ENCODE results near the gene ZNF2. TPM values are rescaled to one million over a fixed set of nuclear protein-coding genes. Genes with fewer than 3 reads are reported as not detected.

ZNF2 gene
- total and polyA plus RNA-seq, 2 experiments from 2014 or later: 2.0 to 2.5 TPM

DNA sequence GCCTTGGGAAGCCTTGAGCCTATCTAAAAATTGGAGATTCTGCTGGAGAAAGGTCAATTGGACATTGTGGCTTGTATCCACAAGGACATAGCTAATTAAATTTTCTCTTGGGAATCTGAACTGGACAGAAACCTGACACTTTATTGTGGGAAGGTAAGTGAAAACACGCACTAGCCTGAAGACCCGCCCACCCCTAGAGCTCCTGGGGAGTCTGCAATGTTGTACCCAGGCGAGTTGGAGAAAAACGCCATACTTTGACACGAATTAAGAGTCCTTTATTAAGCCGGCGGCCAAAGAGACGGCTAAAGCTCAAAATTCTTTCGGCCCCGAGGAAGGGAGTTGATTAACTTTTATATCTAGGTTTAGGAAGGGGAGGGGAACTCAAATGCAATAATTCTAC is 40.5 kb downstream of the ZNF2 start (continued):
- TF ChIP-seq, protein P1, sequence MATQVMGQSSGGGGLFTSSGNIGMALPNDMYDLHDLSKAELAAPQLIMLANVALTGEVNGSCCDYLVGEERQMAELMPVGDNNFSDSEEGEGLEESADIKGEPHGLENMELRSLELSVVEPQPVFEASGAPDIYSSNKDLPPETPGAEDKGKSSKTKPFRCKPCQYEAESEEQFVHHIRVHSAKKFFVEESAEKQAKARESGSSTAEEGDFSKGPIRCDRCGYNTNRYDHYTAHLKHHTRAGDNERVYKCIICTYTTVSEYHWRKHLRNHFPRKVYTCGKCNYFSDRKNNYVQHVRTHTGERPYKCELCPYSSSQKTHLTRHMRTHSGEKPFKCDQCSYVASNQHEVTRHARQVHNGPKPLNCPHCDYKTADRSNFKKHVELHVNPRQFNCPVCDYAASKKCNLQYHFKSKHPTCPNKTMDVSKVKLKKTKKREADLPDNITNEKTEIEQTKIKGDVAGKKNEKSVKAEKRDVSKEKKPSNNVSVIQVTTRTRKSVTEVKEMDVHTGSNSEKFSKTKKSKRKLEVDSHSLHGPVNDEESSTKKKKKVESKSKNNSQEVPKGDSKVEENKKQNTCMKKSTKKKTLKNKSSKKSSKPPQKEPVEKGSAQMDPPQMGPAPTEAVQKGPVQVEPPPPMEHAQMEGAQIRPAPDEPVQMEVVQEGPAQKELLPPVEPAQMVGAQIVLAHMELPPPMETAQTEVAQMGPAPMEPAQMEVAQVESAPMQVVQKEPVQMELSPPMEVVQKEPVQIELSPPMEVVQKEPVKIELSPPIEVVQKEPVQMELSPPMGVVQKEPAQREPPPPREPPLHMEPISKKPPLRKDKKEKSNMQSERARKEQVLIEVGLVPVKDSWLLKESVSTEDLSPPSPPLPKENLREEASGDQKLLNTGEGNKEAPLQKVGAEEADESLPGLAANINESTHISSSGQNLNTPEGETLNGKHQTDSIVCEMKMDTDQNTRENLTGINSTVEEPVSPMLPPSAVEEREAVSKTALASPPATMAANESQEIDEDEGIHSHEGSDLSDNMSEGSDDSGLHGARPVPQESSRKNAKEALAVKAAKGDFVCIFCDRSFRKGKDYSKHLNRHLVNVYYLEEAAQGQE (IDR thresholded peaks at IDR 0.05; ENCODE audit: unreplicated experiment): no peak
- no peak for TF ChIP-seq EZH2 (IDR thresholded peaks at IDR 0.05; ENCODE audit: low read depth, unreplicated experiment)
- no peak for TF ChIP-seq CREB1 (CRISPR knock-in tag; IDR thresholded peaks at IDR 0.05; ENCODE audit: low read depth)
- TF ChIP-seq POLR2AphosphoS5 (IDR thresholded peaks at IDR 0.05; ENCODE audit: low read depth): no peak
- TF ChIP-seq, protein P2, sequence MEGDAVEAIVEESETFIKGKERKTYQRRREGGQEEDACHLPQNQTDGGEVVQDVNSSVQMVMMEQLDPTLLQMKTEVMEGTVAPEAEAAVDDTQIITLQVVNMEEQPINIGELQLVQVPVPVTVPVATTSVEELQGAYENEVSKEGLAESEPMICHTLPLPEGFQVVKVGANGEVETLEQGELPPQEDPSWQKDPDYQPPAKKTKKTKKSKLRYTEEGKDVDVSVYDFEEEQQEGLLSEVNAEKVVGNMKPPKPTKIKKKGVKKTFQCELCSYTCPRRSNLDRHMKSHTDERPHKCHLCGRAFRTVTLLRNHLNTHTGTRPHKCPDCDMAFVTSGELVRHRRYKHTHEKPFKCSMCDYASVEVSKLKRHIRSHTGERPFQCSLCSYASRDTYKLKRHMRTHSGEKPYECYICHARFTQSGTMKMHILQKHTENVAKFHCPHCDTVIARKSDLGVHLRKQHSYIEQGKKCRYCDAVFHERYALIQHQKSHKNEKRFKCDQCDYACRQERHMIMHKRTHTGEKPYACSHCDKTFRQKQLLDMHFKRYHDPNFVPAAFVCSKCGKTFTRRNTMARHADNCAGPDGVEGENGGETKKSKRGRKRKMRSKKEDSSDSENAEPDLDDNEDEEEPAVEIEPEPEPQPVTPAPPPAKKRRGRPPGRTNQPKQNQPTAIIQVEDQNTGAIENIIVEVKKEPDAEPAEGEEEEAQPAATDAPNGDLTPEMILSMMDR (conservative IDR thresholded peaks at IDR 0.05; ENCODE audit: low read depth in 2 of 2): no peak

DNA sequence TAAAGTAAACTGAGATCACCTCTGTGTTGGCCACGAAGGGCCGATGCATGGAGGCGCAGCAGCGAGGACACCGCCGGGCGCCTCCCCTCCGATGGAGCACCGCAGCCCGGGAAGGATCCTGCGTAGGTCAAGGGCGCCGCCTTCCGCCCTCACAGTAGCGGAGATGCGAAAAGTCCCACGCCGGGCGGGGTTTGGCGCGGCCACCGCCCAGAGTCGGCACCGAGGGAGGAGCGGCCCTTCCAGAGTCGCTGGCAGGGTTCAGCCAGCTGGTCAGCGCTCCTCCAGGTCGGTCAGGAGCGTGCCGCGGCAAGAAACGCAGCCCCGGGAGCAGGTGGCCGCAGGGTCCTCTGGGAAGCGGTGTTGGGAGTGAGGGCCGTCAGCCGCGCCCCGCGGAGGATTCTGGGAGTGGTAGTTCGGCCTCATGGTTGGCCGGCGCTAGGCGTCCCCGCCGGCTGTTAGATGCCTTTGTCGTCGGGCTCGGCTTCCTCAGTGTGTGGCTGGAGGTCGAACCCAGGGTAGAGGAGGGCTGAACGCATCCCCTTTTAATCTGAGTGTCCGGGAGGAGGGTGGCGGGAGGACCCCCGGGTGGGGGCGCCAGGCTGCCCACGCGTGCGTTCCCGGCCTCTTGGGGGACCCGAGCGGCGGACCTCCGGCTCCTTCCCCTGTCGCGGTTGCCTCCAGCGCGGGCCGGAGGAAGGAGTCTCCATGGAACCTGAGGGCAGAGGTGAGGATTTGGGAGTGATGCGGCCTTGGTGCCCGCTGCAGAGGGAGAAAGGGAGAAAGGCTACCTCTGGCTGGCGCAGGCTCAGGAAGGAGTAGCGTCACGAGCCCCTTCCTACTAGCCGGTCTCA is 41.7 kb downstream of the ZNF2 start, which contains the start of gene ZNF892:
Gene ZNF892 (plus strand): TSS at position 411 of the 851 bp plus-strand sequence. CDS start 295 bp downstream, at position 706.
- peaks cover 9% of the 10 kb centered on the region for H4K20me1 ChIP-seq (replicated peaks; ENCODE audit: insufficient read depth)
- H3K4me3 ChIP-seq: peak within 1 kb of the TSS; percentile 85
- H3K4me1 Mint-ChIP-seq: peaks cover 21% of the 10 kb centered on the region; the same call in 2 of the 3 replicates
- peaks cover 31% of the 10 kb centered on the region for H3K9me3 Mint-ChIP-seq
- peaks cover 26% of the 10 kb centered on the region for H3K27me3 ChIP-seq (ENCODE audit: insufficient read depth)
- peaks cover 14% of the 10 kb centered on the region; the same call in 1 of the 2 replicates for H3K79me2 ChIP-seq (replicated peaks; ENCODE audit: insufficient read depth)
- H3K27ac Mint-ChIP-seq: peak within 1 kb of the TSS; percentile 80
- peak within 1 kb of the TSS; percentile 78 for H3K27ac ChIP-seq (ENCODE audit: low read depth)
- H3K4me1 ChIP-seq (ENCODE audit: insufficient read depth): peaks cover 14% of the 10 kb centered on the region
- no peaks in the 10 kb centered on the region for H3K9me2 ChIP-seq (ENCODE audit: insufficient read depth)
- peak within 1 kb of the TSS; percentile 93 for H3K4me2 ChIP-seq
- ATAC-seq (peak; percentile 94), DNase-seq (ENCODE audit: low spot score) (peak; percentile 97)
- H3K36me3 ChIP-seq (ENCODE audit: insufficient read depth): peaks cover 18% of the 10 kb centered on the region
- peak within 1 kb of the TSS; percentile 86 for H3K4me3 Mint-ChIP-seq
- peaks cover 5% of the 10 kb centered on the region; the same call in 1 of the 2 replicates for H3F3A ChIP-seq (replicated peaks; ENCODE audit: low read depth)
- H2AFZ ChIP-seq: peak within 1 kb of the TSS; percentile 94
- H3K27me3 Mint-ChIP-seq (ENCODE audit: insufficient read depth, low read depth, poor library complexity): peaks cover 20% of the 10 kb centered on the region
- H3K36me3 Mint-ChIP-seq (ENCODE audit: low read depth): peaks cover 41% of the 10 kb centered on the region
- no peak for TF ChIP-seq EZH2phosphoT487 (IDR thresholded peaks at IDR 0.05; ENCODE audit: unreplicated experiment)
- TF ChIP-seq, protein P3, sequence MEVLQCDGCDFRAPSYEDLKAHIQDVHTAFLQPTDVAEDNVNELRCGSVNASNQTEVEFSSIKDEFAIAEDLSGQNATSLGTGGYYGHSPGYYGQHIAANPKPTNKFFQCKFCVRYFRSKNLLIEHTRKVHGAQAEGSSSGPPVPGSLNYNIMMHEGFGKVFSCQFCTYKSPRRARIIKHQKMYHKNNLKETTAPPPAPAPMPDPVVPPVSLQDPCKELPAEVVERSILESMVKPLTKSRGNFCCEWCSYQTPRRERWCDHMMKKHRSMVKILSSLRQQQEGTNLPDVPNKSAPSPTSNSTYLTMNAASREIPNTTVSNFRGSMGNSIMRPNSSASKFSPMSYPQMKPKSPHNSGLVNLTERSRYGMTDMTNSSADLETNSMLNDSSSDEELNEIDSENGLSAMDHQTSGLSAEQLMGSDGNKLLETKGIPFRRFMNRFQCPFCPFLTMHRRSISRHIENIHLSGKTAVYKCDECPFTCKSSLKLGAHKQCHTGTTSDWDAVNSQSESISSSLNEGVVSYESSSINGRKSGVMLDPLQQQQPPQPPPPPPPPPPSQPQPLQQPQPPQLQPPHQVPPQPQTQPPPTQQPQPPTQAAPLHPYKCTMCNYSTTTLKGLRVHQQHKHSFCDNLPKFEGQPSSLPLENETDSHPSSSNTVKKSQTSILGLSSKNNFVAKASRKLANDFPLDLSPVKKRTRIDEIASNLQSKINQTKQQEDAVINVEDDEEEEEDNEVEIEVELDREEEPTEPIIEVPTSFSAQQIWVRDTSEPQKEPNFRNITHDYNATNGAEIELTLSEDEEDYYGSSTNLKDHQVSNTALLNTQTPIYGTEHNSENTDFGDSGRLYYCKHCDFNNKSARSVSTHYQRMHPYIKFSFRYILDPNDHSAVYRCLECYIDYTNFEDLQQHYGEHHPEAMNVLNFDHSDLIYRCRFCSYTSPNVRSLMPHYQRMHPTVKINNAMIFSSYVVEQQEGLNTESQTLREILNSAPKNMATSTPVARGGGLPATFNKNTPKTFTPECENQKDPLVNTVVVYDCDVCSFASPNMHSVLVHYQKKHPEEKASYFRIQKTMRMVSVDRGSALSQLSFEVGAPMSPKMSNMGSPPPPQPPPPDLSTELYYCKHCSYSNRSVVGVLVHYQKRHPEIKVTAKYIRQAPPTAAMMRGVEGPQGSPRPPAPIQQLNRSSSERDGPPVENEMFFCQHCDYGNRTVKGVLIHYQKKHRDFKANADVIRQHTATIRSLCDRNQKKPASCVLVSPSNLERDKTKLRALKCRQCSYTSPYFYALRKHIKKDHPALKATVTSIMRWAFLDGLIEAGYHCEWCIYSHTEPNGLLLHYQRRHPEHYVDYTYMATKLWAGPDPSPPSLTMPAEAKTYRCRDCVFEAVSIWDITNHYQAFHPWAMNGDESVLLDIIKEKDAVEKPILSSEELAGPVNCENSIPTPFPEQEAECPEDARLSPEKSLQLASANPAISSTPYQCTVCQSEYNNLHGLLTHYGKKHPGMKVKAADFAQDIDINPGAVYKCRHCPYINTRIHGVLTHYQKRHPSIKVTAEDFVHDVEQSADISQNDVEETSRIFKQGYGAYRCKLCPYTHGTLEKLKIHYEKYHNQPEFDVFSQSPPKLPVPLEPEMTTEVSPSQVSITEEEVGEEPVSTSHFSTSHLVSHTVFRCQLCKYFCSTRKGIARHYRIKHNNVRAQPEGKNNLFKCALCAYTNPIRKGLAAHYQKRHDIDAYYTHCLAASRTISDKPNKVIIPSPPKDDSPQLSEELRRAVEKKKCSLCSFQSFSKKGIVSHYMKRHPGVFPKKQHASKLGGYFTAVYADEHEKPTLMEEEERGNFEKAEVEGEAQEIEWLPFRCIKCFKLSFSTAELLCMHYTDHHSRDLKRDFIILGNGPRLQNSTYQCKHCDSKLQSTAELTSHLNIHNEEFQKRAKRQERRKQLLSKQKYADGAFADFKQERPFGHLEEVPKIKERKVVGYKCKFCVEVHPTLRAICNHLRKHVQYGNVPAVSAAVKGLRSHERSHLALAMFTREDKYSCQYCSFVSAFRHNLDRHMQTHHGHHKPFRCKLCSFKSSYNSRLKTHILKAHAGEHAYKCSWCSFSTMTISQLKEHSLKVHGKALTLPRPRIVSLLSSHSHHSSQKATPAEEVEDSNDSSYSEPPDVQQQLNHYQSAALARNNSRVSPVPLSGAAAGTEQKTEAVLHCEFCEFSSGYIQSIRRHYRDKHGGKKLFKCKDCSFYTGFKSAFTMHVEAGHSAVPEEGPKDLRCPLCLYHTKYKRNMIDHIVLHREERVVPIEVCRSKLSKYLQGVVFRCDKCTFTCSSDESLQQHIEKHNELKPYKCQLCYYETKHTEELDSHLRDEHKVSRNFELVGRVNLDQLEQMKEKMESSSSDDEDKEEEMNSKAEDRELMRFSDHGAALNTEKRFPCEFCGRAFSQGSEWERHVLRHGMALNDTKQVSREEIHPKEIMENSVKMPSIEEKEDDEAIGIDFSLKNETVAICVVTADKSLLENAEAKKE (CRISPR knock-in tag; IDR thresholded peaks at IDR 0.05): no peak
- no peak for TF ChIP-seq JUNB (IDR thresholded peaks at IDR 0.05; ENCODE audit: unreplicated experiment)
- TF ChIP-seq NANOG (IDR thresholded peaks at IDR 0.05; ENCODE audit: borderline replicate concordance): no peak
- peak; percentile 61 for TF ChIP-seq ZNF331 (CRISPR knock-in tag; IDR thresholded peaks at IDR 0.05; ENCODE audit: low read depth)
